Measurements from ENCODE around the gene LCN10.
"Not testable (repeated sequence)": the region's sequence is repeated elsewhere in the genome, so short reads cannot be mapped to it uniquely, and the experiment has no call there.

LCN10 gene

DNA sequence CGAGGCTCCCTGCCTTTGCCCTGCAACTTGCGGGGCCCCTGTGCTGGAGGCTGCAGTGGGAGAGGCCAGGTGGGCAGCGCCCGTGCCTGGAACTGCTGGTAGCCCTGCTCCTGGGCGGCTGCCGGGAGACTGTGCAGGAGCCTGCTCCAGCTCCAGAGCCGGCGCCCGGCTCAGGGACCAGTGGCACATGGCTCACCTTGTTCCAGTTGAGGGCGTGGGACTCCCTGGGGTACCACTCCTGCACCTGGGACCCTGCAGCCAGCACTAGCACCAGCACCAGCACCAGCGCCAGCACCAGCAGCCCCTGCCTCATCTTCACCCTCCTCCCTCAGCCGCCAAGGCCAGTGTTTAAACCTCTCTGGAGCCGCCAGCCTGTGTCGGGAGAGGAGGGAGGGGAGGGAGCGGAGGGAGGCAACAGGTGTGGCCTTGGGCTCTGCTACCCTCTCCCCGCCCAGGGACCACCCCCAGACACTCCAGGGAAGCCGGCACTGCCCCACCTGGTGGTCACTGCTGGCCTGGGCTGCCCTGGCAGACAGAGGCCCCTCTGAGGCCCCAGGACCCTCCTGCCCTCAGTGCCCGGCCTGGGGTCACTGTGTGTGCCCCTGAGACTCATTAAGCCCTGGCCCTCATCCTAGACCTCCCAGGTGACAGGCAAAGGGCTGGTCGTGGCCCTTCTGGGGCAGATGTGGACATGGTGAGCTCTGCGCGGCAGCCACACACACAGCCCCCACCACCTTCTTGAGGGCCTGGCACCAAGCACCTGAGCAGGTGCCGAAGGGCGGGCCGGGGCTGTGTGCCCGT is at the start of gene LCN10:
Gene LCN10, minus strand, starts transcription at position 350 of the 801 bp plus-strand sequence. Its CDS starts 37 bp downstream, at position 313.
- no peak for TF ChIP-seq POLR2A (IDR thresholded peaks at IDR 0.05; ENCODE audit: low read length)
- no peak for TF ChIP-seq GATA1 (IDR thresholded peaks at IDR 0.05; ENCODE audit: low read depth, low read length)
- DNase-seq: no peak

DNA sequence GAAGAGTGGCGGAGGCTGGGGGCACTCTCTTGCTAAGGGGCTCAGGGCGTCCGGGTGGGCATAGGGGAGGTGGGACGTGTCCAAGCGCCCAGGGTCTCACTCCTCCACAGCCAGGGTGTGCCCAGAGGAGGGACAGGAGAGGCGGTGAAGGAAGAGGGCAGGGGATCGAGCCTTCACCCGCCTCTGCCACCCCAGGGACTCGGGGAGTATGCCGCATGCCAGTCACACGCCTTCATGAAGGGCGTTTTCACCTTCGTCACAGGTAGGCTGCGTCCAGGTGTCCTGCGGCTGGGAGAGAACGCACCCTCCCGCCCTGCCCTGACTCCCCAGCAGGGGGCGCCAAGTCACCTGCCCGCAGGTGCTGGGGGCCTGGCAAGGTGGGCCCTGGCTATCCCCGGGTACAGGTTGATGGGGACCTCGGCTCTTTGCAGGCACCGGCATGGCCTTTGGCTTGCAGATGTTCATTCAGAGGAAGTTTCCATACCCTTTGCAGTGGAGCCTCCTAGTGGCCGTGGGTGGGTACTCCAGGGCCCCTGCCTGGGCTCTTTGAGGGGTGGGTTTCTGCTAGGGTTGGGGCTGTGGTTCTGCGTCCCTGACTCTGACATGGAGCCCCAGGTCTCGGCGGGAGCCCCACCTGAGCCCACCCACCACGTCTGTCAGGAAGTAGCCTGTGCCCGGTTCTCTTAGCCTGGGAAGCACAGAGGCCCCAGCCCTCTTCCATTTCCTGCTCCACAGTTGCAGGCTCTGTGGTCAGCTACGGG is 49.0 kb upstream of the LCN10 start:
- no peak for TF ChIP-seq GATA1 (IDR thresholded peaks at IDR 0.05; ENCODE audit: low read depth, low read length)
- TF ChIP-seq POLR2A (IDR thresholded peaks at IDR 0.05; ENCODE audit: low read length): no peak
- DNase-seq: peak; percentile 75 to 78

DNA sequence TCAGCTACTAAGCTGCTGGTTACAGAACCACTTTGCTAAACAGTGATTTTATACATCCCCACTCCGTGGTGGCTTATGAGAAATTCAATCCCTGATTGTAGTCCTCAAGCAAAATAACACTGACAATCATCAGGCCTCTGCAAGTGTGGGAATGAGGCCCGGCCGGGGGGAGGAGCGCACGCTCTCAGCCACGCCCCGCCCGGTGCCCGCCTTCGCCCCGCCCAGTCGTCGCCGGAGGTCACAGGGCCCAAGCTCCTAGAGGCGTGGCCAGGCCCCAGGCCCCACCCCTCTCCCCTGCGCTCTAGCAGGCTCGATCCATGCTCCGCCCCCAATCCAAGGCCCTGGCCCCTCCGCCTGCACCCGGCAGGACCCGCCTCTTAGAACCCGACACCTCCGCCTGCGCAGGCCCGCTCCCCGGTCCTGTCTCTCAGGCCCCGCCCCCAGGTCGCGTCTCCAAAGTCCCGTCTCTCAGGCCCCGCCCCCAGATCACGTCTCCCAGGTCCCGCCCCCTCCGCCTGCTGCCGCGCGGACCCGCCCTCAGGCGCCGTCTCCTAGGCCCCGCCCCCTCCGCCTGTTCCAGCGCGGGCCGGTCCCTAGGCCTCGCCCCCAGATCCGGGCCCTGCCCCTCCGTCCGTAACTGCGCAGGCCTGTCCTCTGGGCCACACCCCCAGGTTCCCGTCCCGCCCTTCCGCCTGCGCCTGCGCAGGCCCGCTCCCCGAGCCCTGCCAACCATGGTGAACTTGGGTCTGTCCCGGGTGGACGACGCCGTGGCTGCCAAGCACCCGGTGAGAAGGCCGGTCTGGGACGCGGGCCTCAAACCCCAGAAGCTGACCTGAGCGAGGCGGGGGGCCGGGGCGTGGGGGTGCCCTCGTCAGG is 48.1 kb upstream of the LCN10 start, which contains the start of gene TMEM141:
Gene TMEM141, plus strand, starts transcription at position 705 of the 876 bp plus-strand sequence. Its CDS starts 27 bp downstream, at position 732.
- TF ChIP-seq POLR2A (IDR thresholded peaks at IDR 0.05; ENCODE audit: low read length): peak; percentile 42
- no peak for TF ChIP-seq GATA1 (IDR thresholded peaks at IDR 0.05; ENCODE audit: low read depth, low read length)
- peak; percentile 100 for DNase-seq

DNA sequence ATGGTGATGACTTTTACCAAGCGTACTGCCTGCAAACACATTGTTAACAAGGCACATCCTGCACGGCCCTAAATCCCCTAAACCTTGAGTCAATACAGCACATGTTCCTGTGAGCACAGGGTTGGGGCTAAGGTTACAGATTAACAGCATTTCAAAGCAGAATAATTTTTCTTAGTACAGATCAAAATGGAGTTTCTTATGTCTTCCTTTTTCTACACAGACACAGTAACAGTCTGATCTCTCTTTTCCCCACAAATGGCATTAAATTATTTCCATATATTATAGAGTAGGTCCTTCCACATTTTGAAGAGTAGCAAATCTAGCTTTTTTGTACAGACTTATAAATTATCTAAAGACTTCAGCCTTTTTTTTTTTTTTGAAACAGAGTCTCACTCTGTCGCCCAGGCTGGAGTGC is 46.8 kb upstream of the LCN10 start:
- DNase-seq: no peak
- TF ChIP-seq POLR2A (IDR thresholded peaks at IDR 0.05; ENCODE audit: low read length) (no peak), GATA1 (IDR thresholded peaks at IDR 0.05; ENCODE audit: low read depth, low read length) (no peak)

DNA sequence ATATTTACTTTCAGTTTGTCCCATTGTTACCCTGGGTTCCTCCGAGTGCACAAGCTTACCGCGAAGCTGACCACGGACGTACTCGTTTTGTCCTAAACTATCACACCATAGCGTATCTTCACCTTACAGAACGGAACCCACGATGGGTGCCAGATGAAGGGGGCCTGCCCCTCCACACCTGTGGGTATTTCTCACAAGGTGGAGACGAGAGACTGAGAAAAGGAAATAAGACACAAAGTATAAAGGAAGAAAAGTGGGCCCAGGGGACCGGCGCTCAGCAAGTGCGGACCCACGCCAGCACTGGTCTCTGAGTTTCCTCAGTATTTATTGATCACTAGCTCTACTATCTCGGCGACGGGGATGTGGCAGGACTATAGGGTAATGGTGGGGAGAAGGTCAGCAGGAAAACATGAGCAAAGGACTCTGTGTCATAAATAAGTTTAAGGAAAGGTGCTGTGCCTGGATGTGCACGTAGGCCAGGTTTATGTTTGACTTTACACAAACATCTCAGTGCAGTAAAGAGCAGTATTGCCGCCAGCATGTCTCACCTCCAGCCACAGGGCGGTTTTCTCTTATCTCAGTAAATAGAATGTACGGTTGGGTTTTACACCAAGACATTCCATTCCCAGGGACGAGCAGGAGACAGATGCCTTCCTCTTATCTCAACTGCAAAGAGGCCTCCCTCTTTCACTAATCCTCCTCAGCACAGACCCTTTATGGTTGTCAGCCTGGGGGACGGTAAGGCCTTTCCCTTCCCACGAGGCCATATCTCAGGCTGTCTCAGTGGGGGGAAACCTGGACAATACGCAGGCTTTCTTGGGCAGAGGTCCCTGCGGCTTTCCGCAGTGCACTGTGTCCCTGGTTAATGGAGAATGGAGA is 46.1 kb upstream of the LCN10 start:
- TF ChIP-seq POLR2A (IDR thresholded peaks at IDR 0.05; ENCODE audit: low read length): peak; percentile 45

DNA sequence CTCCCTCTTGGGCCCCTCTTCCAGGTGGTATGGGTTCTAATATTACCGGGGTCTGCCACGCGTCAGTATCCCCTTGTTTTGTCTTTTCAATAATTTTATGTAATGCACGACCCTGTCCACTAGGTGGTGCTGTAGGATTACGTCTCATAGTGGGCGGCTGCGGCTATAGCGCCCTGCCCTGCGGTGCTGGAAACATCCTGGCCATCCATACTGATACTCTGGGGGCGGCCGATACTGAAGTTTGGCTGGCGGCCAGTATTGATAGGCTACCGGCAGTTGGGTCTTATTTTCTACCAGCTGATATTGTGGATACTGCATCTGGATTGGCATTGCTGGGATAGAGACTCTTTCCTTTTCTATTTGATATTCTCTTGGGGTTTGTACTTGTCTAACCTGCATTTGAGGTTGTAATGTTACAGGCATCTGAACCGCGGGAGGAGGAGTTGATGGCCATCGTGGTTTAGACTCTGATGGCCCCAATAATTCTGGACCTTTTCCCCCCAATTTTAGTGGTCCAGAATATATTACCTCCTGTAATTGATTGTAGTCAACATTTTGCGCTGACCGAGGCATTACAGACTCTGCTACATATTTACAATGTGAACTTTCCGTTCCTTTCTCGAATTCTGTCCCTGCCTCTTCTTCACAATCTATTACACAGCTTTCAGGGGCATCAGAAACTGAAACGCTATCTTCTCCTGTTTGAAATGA is 45.1 kb upstream of the LCN10 start:
- DNase-seq: peak; percentile 89 to 91
- TF ChIP-seq GATA1 (IDR thresholded peaks at IDR 0.05; ENCODE audit: low read depth, low read length): no peak
- TF ChIP-seq POLR2A (IDR thresholded peaks at IDR 0.05; ENCODE audit: low read length): no peak

More for the DNA sequence above, 46.1 kb upstream of the LCN10 start:
- DNase-seq: peak; percentile 62 to 75

DNA sequence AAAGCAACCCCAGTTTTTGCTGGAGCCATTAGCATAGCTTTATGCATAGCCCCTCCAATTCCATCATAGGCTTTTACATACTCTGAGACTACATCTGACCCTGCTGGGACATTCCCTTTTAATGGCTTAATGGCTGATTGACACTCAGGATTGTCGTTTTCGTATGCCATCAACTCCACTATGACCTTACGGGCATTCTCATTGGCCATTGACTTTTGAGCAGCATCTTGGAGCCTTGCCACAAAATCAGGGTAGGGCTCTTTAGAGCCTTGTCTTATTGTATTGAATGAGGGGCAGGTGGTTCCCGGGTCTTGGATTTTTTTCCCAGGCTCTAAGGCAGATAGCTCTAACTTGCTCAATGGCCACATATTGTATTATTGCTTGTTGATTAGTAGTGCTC is 44.2 kb upstream of the LCN10 start:
- not testable (repeated sequence) for DNase-seq

DNA sequence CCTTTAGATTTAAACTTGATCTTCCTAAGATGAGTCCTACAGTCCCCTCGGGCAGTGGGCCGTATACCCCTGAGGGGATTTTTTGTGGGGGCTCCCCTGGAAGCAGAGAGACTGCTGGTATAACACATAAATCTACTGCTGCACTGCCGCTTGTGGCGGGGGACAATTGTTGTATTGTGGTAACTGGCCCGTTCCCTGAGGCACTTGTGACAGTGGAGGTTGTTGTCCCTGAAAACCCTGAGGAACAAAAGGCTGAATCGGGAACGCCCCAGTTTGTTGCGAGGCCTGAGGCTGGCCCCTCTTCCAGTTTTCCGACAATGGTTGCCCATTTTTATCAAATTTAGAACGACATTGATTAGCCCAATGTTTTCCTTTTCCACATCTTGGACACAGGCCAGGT is 43.7 kb upstream of the LCN10 start:
- DNase-seq: no peak

DNA sequence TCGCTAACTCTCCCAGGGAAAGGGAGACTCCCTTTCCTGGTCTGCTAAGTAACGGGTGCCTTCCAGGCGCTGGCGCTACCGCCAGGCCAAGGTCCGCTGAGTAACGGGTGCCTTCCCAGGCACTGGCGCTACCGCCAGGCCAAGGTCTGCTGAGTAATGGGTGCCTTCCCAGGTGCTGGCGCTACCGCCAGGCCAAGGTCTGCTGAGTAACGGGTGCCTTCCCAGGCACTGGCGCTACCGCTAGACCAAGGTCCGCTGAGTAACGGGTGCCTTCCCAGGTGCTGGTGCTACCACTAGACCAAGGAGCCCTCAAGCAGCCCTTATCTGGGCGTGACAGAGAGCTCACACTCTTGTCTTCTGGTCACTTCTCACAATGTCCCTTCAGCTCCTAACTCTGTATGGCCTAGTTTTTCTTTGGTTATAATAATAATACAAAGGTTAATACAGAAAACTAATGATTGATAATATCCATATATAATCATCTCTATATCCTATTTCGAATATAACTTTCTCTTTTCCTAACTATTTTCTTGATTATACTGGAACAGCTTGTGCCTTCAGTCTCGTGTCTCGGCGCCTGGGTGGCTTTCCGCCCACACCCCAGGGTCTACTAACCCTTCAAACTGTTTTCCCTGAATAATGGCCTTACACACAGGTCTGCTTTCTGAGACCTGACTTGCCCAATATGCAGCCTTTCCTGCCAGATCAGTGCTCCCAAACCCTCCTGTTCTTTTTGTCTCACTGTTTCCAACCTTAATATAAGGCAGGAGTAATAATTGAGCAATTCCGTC is 43.0 kb upstream of the LCN10 start:
- peak in 1 of 2 experiments; percentile 41 for DNase-seq

More for the DNA sequence above, 43.7 kb upstream of the LCN10 start:
- TF ChIP-seq POLR2A (IDR thresholded peaks at IDR 0.05; ENCODE audit: low read length) (no peak), GATA1 (IDR thresholded peaks at IDR 0.05; ENCODE audit: low read depth, low read length) (no peak)

DNA sequence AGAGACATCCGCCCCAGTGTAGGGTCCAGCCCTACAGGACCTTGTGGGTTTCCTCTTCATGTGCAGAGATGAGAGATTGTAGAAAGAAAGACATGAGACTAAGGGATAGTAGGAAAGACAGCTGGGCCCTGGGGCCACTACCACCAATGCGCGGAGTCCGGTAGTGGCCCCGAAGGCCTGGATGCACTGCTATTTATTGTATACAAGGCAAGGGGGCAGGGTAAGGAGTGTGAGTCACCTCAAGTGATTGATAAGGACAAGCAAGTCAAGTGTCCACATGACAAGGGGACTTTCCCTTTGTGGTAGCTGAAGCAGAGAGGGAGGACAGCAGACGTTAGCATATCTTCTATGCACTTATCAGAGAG is 42.2 kb upstream of the LCN10 start:
- DNase-seq: peak; percentile 75 to 88
- TF ChIP-seq POLR2A (IDR thresholded peaks at IDR 0.05; ENCODE audit: low read length) (peak; percentile 49), GATA1 (IDR thresholded peaks at IDR 0.05; ENCODE audit: low read depth, low read length) (no peak)

DNA sequence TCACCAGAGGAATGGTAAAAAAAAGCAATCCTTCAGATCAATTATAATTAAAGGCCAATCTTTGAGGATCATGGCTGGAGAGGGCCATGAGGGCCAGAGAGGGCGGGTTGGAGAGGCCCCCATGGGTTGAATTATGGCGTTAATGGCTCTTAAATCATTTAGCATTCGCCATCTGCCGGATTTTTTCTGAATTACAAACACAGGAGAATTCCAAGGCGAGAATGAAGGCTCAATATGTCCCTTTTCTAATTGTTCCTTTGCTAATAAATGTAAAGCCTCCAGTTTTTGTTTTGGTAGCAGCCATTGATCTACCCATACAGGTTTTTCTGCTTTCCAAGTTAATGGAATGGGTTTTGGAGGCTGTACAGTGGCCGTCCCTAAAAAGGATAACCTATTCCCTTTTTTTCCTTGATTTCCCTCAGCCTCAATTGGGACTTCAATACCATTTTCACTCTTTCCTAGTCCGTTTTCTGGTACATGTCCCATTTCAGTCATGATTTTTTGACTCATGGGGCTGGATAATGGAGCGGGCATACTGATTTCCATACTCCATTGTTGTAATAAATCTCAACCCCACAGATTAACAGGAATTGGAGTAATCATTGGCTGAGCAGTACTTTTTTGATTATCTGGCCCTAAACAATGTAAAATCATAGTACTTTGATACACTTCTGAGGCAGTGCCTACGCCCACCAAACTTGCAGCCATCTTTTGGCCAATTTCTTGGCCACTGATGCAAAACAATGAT is 41.7 kb upstream of the LCN10 start:
- peak; percentile 69 to 71 for DNase-seq
- TF ChIP-seq POLR2A (IDR thresholded peaks at IDR 0.05; ENCODE audit: low read length) (no peak), GATA1 (IDR thresholded peaks at IDR 0.05; ENCODE audit: low read depth, low read length) (no peak)
